B cell (primary cell): ENCODE results near the gene STYX. TPM values are rescaled to one million over a fixed set of nuclear protein-coding genes. Genes with fewer than 3 reads are reported as not detected.
A peak's percentile ranks its signal among the peaks of the same experiment; 100 is the strongest.

Source experiments
- ATAC-seq: fragments of 200-7000 bp; cut with Tn5 transposase; one replicate; pipeline ENCODE4 v1.10.0; 2021; ENCODE audit warnings: low read depth, mild to moderate bottlenecking, moderate number of reproducible peaks, moderate library complexity
- CTCF ChIA-PET: fragments of 350-600 bp; sonication (Branson Sonifier 250); formaldehyde crosslinking; loops from one replicate; lab custom pipeline; 2021; ENCODE audit warnings: antibody characterized with exemption, inconsistent platforms; lab: Charles Lee
- POLR2A ChIA-PET: fragments of 350-600 bp; sonication (Branson Sonifier 250); formaldehyde crosslinking; loops from one replicate; lab custom pipeline; 2021; ENCODE audit warnings: antibody characterized with exemption; lab: Charles Lee
- DNase-seq: peaks from one replicate; pipeline ENCODE4 v3.0.0; 2013
- H2AFZ ChIP-seq: 2 replicates; pipeline ENCODE4 v1.6.1; 2012; ENCODE audit warnings: mild to moderate bottlenecking, low read depth, low read length; ENCODE audit not compliant: insufficient read depth, poor library complexity, severe bottlenecking
- H3K27ac ChIP-seq, 2 donors: 1 replicate in 1 of 2; 2 replicates in 1 of 2; pipeline ENCODE4 v1.5.1; 2012 to 2013; ENCODE audit warnings: low read length in 2 of 2, mild to moderate bottlenecking in 2 of 2, moderate library complexity in 1 of 2
- H3K27me3 ChIP-seq, 4 experiments: fragments of 200-600 bp in 1 of 4; sonication (generic) in 1 of 4; replicated peaks in 1 of 4; 1 replicate in 2 of 4; 2 replicates in 2 of 4; pipeline versions ENCODE4 v1.6.1 to v1.7.0; 2013 to 2016; ENCODE audit warnings: low read length in 3 of 4, mild to moderate bottlenecking in 2 of 4, mixed read lengths in 1 of 4, moderate library complexity in 1 of 4; ENCODE audit not compliant: insufficient read depth in 4 of 4, control insufficient read depth in 3 of 4; ENCODE audit errors: control extremely low read depth in 1 of 4
- H3K36me3 ChIP-seq, 2 experiments: replicated peaks in 1 of 2; 1 replicate in 1 of 2; 2 replicates in 1 of 2; pipeline versions ENCODE4 v1.6.1 to v1.7.1; 2013; ENCODE audit warnings: low read length in 1 of 2; ENCODE audit not compliant: insufficient read depth in 2 of 2, control insufficient read depth in 1 of 2; ENCODE audit errors: control extremely low read depth in 1 of 2, extremely low read depth in 1 of 2
- H3K4me1 ChIP-seq, 2 donors: fragments of 200-600 bp in 1 of 2; sonication (generic) in 1 of 2; 1 replicate in 1 of 2; 2 replicates in 1 of 2; pipeline versions ENCODE4 v1.5.1 to v1.6.1; 2013 to 2017; ENCODE audit warnings: low read length in 2 of 2; ENCODE audit not compliant: control insufficient read depth in 2 of 2, insufficient read depth in 2 of 2
- H3K4me2 ChIP-seq: replicated peaks from 2 replicates; pipeline ENCODE3; 2012; ENCODE audit warnings: mild to moderate bottlenecking, low read depth, low read length; ENCODE audit not compliant: poor library complexity, severe bottlenecking
- H3K4me3 ChIP-seq, 5 experiments: fragments of 200-600 bp in 1 of 5; sonication (generic) in 1 of 5; 1 replicate in 3 of 5; 2 replicates in 2 of 5; pipeline versions ENCODE4 v1.5.1 to v1.7.0; 2011 to 2016; ENCODE audit warnings: low read length in 4 of 5, mild to moderate bottlenecking in 4 of 5, low read depth in 2 of 5, control low read depth in 1 of 5, moderate library complexity in 1 of 5; ENCODE audit not compliant: insufficient read depth in 1 of 5; ENCODE audit errors: control extremely low read depth in 1 of 5, extremely low read depth in 1 of 5
- H3K79me2 ChIP-seq: fragments of 200-600 bp; sonication (generic); one replicate; pipeline ENCODE4 v1.6.0; 2016; ENCODE audit warnings: low read length; ENCODE audit not compliant: control insufficient read depth, insufficient read depth
- H3K9ac ChIP-seq: fragments of 200-600 bp; sonication (generic); 2 replicates; pipeline ENCODE4 v1.6.1; 2017; ENCODE audit warnings: mild to moderate bottlenecking, low read length, moderate library complexity
- H3K9me3 ChIP-seq, 3 donors: one replicate each; pipeline versions ENCODE4 v1.6.1 to v1.7.1; 2013; ENCODE audit warnings: low read length in 2 of 3; ENCODE audit not compliant: control insufficient read depth in 2 of 3, insufficient read depth in 1 of 3; ENCODE audit errors: control extremely low read depth in 1 of 3
- H4K20me1 ChIP-seq: 2 replicates; pipeline ENCODE4 v1.6.0; 2012; ENCODE audit warnings: mild to moderate bottlenecking, low read length; ENCODE audit not compliant: insufficient read depth, control insufficient read depth, poor library complexity, severe bottlenecking
- H3K27ac Mint-ChIP-seq: one replicate; pipeline ENCODE4 v1.8.0; 2021; ENCODE audit warnings: mixed read lengths
- H3K27me3 Mint-ChIP-seq: one replicate; pipeline ENCODE4 v1.8.0; 2021; ENCODE audit warnings: mixed read lengths
- H3K4me1 Mint-ChIP-seq: one replicate; pipeline ENCODE4 v1.8.0; 2021; ENCODE audit warnings: mixed read lengths
- H3K4me3 Mint-ChIP-seq: one replicate; pipeline ENCODE4 v1.8.0; 2021; ENCODE audit warnings: mixed read lengths
- H3K9me3 Mint-ChIP-seq: one replicate; pipeline ENCODE4 v1.8.0; 2022; ENCODE audit warnings: mixed read lengths; ENCODE audit not compliant: insufficient read depth
- CTCF ChIP-seq: fragments of 200-600 bp; IDR thresholded peaks from one replicate; pipeline ENCODE4 v1.8.0; 2022; ENCODE audit warnings: antibody characterized with exemption, mild to moderate bottlenecking
- EZH2 ChIP-seq: IDR thresholded peaks from 2 replicates; pipeline ENCODE4 v1.6.1; 2012; ENCODE audit warnings: borderline replicate concordance, low read depth, mild to moderate bottlenecking, moderate library complexity, low read length; ENCODE audit not compliant: insufficient read depth, poor library complexity, severe bottlenecking
- WGBS: methylation state at CpG from one replicate; pipeline ENCODE4 v1.1.5; 2013; ENCODE audit warnings: missing lambda C conversion rate; ENCODE audit not compliant: insufficient coverage; 5-methylcytosine and 5-hydroxymethylcytosine counted together
- intact Hi-C: fragments of 100-400 bp; cut with micrococcal nuclease; formaldehyde crosslinking; loops from one replicate; pipeline ENCODE4 v1.10.0; 2022
- polyA plus RNA-seq: library from polyadenylated mRNA; depleted of rRNA; stranded (reverse); fragments of >200 nt; gene quantifications from 2 replicates; pipeline ENCODE4 v1.2.3, GENCODE V29; 2012
- total RNA-seq, 2 donors: library from RNA; stranded (reverse); fragments of 120-200 nt in 1 of 2; gene quantifications; 1 replicate in 1 of 2; 2 replicates in 1 of 2; pipeline versions ENCODE4 v1.2.3 to v1.2.4, GENCODE V29; 2013 to 2022

Gene STYX
- total and polyA plus RNA-seq, 2 donors (not counting 1 experiment from before 2014, with no cell fraction given), result 5.0 to 15.7 TPM

- Histone ChIP-seq H3K36me3 (no peaks in the 10 kb centered on the region), H3K27ac (no peak overlapping the region), H3K4me1 (peaks cover 16% of the 10 kb centered on the region in 2 donors), H3K9me3 (peaks cover 0 to 3% (median 0%) of the 10 kb centered on the region in 3 donors), H3K79me2 (peaks cover 31% of the 10 kb centered on the region), H3K4me2 (no peak overlapping the region), H2AFZ (no peak overlapping the region), H3K4me3 (no peak overlapping the region), H4K20me1 (peaks cover 12% of the 10 kb centered on the region), H3K27me3 (no peaks in the 10 kb centered on the region), H3K9ac (no peak overlapping the region)
- no peaks in the 10 kb centered on the region for H3K9me3 Mint-ChIP-seq
- CTCF ChIA-PET, result no interaction called here
- peaks cover 21% of the 10 kb centered on the region for H3K4me1 Mint-ChIP-seq
- POLR2A ChIA-PET, result no interaction called here
- no peaks in the 10 kb centered on the region for H3K27me3 Mint-ChIP-seq
- no peak overlapping the region for H3K27ac Mint-ChIP-seq
- ATAC-seq (no peak), DNase-seq (no peak)
- no CpG with 5 or more reads among the region's 2 CpGs for WGBS
- intact Hi-C loops, result loop anchor here (10.0 kb wide), 2 partner anchors 859 to 1691 kb away; partner anchors contain the start of gene CDKN3
- no peak overlapping the region for H3K4me3 Mint-ChIP-seq
- TF ChIP-seq CTCF, result no peak
- no peak for TF ChIP-seq EZH2
These were observed 26.3 kb upstream of the STYX start for GRCh38 chr14:52703664-52704063.

GRCh38 chr14:52706286-52706685 lies 23.7 kb upstream of the STYX start:
- CTCF ChIA-PET, result no interaction called here
- no CpG with 5 or more reads among the region's 5 CpGs for WGBS
- Mint-ChIP-seq H3K27me3 (no peaks in the 10 kb centered on the region), H3K4me1 (peaks cover 24% of the 10 kb centered on the region), H3K4me3 (peak overlapping the region; percentile 98), H3K9me3 (no peaks in the 10 kb centered on the region), H3K27ac (peak overlapping the region; percentile 98)
- H3K4me2 ChIP-seq, result peak overlapping the region; percentile 87
- H2AFZ ChIP-seq, result peak overlapping the region; percentile 93
- no peaks in the 10 kb centered on the region for H3K27me3 ChIP-seq
- H3K79me2 ChIP-seq, result peaks cover 55% of the 10 kb centered on the region
- TF ChIP-seq EZH2 (no peak), CTCF (no peak)
- ATAC-seq, result no peak
- H3K36me3 ChIP-seq, result peaks cover 0 to 16% of the 10 kb centered on the region in 2 experiments
- H3K27ac ChIP-seq, result peak overlapping the region; percentile 67 to 90
- POLR2A ChIA-PET, result interaction anchor here (1.2 kb wide), 1 partner anchor 23 kb away, joined by 3 read pairs; the partner anchor contains the start of gene STYX
- H3K4me1 ChIP-seq, result peaks cover 16% of the 10 kb centered on the region in 2 donors
- peaks cover 12% of the 10 kb centered on the region for H4K20me1 ChIP-seq
- peaks cover 0 to 3% (median 0%) of the 10 kb centered on the region in 3 donors for H3K9me3 ChIP-seq
- H3K9ac ChIP-seq, result peak overlapping the region; percentile 95
- peak overlapping the region; percentile 83 to 94 (median 88) for H3K4me3 ChIP-seq
- intact Hi-C loops, result loop anchor here (10.0 kb wide), 2 partner anchors 861 to 1689 kb away; partner anchors contain the start of gene CDKN3
- peak; percentile 32 for DNase-seq
